ENCODE measurements around the gene S100A10. TPM values are rescaled to one million over a fixed set of nuclear protein-coding genes. Genes with fewer than 3 reads are reported as not detected.

Gene S100A10
- total and polyA plus RNA-seq, 2 of the 4 experiments (the other 2 are of a cell fraction), result 86.0 to 277 TPM

- Histone ChIP-seq H3K27ac (ENCODE audit: insufficient read depth, low read length) (peak overlapping the region; percentile 66), H3K9ac (ENCODE audit: low read depth, low read length) (peak overlapping the region; percentile 64), H4K8ac (ENCODE audit: low read depth in 2 of 2, low read length in 2 of 2) (peak overlapping the region in 1 of 2 experiments; percentile 74; a peak in 2 of 4 replicates), H4K20me1 (ENCODE audit: insufficient read depth, low read length) (peaks cover 58% of the 10 kb centered on the region), H3K27me3 (ENCODE audit: control insufficient read depth, insufficient read depth, low read length) (no peaks in the 10 kb centered on the region), H3K56ac (ENCODE audit: extremely low read depth, insufficient read depth, low read length) (peak overlapping the region; percentile 39; the same call in 1 of the 2 replicates), H2AK9ac (replicated peaks; ENCODE audit: low read depth, low read length, poor library complexity) (peak overlapping the region; percentile 94), H4K5ac (ENCODE audit: low read depth, low read length) (no peak overlapping the region), H3K4me1 (ENCODE audit: control insufficient read depth, insufficient read depth, low read length) (peaks cover 28% of the 10 kb centered on the region), H3K79me1 (ENCODE audit: low read depth in 1 of 2, low read length in 2 of 2) (peaks cover 4 to 52% of the 10 kb centered on the region in 2 experiments), H3K4me2 (ENCODE audit: low read depth, low read length) (peak overlapping the region; percentile 93), H2BK5ac (ENCODE audit: low read depth, low read length, poor library complexity, severe bottlenecking) (peak overlapping the region; percentile 27), H3K4me3 (ENCODE audit: insufficient read depth, low read depth, low read length) (peak overlapping the region; percentile 89), H2AK5ac (ENCODE audit: low read depth, low read length) (peak overlapping the region; percentile 40; the same call in 1 of the 2 replicates), H4K91ac (ENCODE audit: insufficient read depth, low read depth, low read length) (peak overlapping the region; percentile 60), H2BK120ac (ENCODE audit: low read depth, low read length) (peak overlapping the region; percentile 50), H3K36me3 (ENCODE audit: control insufficient read depth, insufficient read depth, low read length) (no peaks in the 10 kb centered on the region), H2AFZ (replicated peaks; ENCODE audit: low read length, poor library complexity) (peak overlapping the region; percentile 87), H3K9me1 (ENCODE audit: insufficient read depth, low read length) (peaks cover 12% of the 10 kb centered on the region), H2BK15ac (ENCODE audit: low read depth, low read length) (no peak overlapping the region), H3K9me3 (ENCODE audit: control insufficient read depth, insufficient read depth, low read length) (no peaks in the 10 kb centered on the region), H2BK20ac (ENCODE audit: low read depth, low read length) (no peak overlapping the region; the same call in 1 of the 2 replicates), H3K18ac (ENCODE audit: low read depth, low read length) (peak overlapping the region; percentile 1; the same call in 1 of the 2 replicates), H3K14ac (replicated peaks; ENCODE audit: low read depth, low read length) (peak overlapping the region; percentile 30; the same call in 1 of the 2 replicates), H3K4ac (ENCODE audit: low read depth, low read length) (peak overlapping the region; percentile 48), H3K23ac (ENCODE audit: low read depth, low read length) (peak overlapping the region; percentile 68)
- WGBS, 2 experiments (ENCODE audit: extremely low coverage in 2 of 2, insufficient read length in 1 of 2), result 0% methylated on average over 1 of the region's 6 CpGs; no CpG with 5 or more reads in 1 of the 2 experiments
- in situ Hi-C loops (cut with MboI; ENCODE audit: low sequenced_read_pairs), result loop anchor here (10.0 to 25.0 kb wide), 2 partner anchors 447 to 679 kb away; partner anchors contain the start of gene TUFT1
- ChIA-PET POLR2A (ENCODE audit: unreplicated experiment) (interaction anchor here (0.6 kb wide), 2 partner anchors 10 to 1357 kb away, joined by 3 to 4 read pairs; partner anchors contain the start of gene PGLYRP4), CTCF (interaction anchor here (0.8 to 2.2 kb wide), 6 partner anchors 10 to 42 kb away, joined by 3 to 6 read pairs (median 3); no protein-coding TSS in a partner anchor)
- ATAC-seq (ENCODE audit: low read depth) (no peak), DNase-seq (no peak)
- TSS peak; percentile 47 for BruUV-seq (replicated peaks)
- intact Hi-C loops (cut with micrococcal nuclease), result loop anchor here (2.0 kb wide), 1 partner anchor 103 kb away; no protein-coding TSS in a partner anchor
- dilution Hi-C loops (cut with HindIII; ENCODE audit: low sequenced_read_pairs, unreplicated experiment), result no loop called here
- TF ChIP-seq CHD1 (IDR thresholded peaks at IDR 0.05; ENCODE audit: low read depth, low read length) (no peak), POLR2A (IDR thresholded peaks at IDR 0.05; ENCODE audit: low read depth, low read length) (no peak), BHLHE40 (IDR thresholded peaks at IDR 0.05; ENCODE audit: low read depth, low read length) (no peak), MAFK (IDR thresholded peaks at IDR 0.05; ENCODE audit: low read depth, low read length) (no peak), RCOR1 (IDR thresholded peaks at IDR 0.05; ENCODE audit: insufficient replicate concordance, low read length) (no peak), NFE2L2 (IDR thresholded peaks at IDR 0.05; ENCODE audit: low read depth, low read length) (no peak), FOS (IDR thresholded peaks at IDR 0.05; ENCODE audit: low read depth, low read length) (no peak), RFX5 (IDR thresholded peaks at IDR 0.05; ENCODE audit: low read depth, low read length) (no peak), RAD21 (IDR thresholded peaks at IDR 0.05; ENCODE audit: low read length) (no peak), MXI1 (IDR thresholded peaks at IDR 0.05; ENCODE audit: borderline replicate concordance, low read depth, low read length) (no peak), USF2 (IDR thresholded peaks at IDR 0.05; ENCODE audit: low read depth, low read length) (no peak), SMC3 (IDR thresholded peaks at IDR 0.05; ENCODE audit: low read depth, low read length) (no peak), ELK1 (IDR thresholded peaks at IDR 0.05; ENCODE audit: borderline replicate concordance, low read depth, low read length) (no peak), CEBPB (IDR thresholded peaks at IDR 0.05; ENCODE audit: low read depth, low read length) (no peak)
Measured at GRCh38 chr1:151991663-151992302, 1.9 kb downstream of the S100A10 start.

Measured in IMR-90 (cell line).